Stimulated activated CD4-positive, alpha-beta T cell treated with anti-CD3 and anti-CD28 coated beads, Interleukin-12 subunit alpha, Interleukin-12 subunit beta, amount 100 ng/mL, for 48 hours (primary cell): ENCODE results near the gene TNS2.
A peak's percentile ranks its signal among the peaks of the same experiment; 100 is the strongest.
"Not testable (repeated sequence)": the region's sequence is repeated elsewhere in the genome, so short reads cannot be mapped to it uniquely, and the experiment has no call there.

ENCODE experiments used
- DNase-seq, 3 donors: peaks; one replicate each; pipeline ENCODE4 v3.0.0-alpha.2; 2020; ENCODE audit warnings: low read depth in 2 of 3, low spot score in 1 of 3

Gene TNS2, protein sequence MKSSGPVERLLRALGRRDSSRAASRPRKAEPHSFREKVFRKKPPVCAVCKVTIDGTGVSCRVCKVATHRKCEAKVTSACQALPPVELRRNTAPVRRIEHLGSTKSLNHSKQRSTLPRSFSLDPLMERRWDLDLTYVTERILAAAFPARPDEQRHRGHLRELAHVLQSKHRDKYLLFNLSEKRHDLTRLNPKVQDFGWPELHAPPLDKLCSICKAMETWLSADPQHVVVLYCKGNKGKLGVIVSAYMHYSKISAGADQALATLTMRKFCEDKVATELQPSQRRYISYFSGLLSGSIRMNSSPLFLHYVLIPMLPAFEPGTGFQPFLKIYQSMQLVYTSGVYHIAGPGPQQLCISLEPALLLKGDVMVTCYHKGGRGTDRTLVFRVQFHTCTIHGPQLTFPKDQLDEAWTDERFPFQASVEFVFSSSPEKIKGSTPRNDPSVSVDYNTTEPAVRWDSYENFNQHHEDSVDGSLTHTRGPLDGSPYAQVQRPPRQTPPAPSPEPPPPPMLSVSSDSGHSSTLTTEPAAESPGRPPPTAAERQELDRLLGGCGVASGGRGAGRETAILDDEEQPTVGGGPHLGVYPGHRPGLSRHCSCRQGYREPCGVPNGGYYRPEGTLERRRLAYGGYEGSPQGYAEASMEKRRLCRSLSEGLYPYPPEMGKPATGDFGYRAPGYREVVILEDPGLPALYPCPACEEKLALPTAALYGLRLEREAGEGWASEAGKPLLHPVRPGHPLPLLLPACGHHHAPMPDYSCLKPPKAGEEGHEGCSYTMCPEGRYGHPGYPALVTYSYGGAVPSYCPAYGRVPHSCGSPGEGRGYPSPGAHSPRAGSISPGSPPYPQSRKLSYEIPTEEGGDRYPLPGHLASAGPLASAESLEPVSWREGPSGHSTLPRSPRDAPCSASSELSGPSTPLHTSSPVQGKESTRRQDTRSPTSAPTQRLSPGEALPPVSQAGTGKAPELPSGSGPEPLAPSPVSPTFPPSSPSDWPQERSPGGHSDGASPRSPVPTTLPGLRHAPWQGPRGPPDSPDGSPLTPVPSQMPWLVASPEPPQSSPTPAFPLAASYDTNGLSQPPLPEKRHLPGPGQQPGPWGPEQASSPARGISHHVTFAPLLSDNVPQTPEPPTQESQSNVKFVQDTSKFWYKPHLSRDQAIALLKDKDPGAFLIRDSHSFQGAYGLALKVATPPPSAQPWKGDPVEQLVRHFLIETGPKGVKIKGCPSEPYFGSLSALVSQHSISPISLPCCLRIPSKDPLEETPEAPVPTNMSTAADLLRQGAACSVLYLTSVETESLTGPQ (N-terminal part only)

GRCh38 chr12:53049571-53050318, at the start of gene TNS2:
Gene TNS2, plus strand, starts transcription at chr12:53050065. Its CDS starts 121 bp downstream, at chr12:53050186.
- no peak for DNase-seq

DNA sequence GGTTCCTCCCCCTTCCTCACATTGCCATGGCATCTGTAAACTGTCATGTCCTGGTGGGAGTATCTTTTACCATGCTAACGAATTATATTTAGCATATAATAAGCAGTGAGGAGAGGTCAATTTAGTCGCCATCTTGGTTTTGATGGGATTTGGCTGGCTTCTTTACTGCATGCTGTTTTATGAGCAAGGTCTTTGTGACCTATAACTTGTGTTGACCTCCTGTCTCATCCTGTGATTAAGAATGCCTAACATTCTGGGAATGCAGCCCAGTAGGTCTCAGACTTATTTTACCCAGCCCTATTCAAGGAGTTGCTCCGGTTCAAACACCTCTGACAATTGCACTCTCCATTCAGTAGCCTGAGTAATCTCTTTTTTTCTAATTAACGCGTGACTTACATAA, 45.7 kb upstream of the TNS2 start:
- no peak for DNase-seq

DNA sequence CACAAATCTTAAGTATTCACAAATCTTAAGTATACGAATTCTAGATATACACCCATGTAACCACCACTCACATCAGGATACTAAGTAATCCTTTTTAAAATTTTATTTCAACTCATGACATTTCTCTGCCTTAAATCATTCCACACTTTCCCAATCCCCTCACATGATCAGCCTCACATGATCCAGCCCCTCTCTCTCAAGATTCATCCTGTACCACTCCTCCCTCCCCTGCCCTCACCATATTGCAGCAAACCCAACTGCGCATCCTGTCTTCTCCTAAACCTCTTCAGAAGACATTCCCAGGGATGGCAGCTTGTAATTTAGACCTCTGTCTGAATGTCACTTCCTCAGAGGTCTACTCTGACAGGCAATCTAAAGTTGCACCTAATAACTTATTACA, 45.3 kb upstream of the TNS2 start:
- DNase-seq: no peak

DNA sequence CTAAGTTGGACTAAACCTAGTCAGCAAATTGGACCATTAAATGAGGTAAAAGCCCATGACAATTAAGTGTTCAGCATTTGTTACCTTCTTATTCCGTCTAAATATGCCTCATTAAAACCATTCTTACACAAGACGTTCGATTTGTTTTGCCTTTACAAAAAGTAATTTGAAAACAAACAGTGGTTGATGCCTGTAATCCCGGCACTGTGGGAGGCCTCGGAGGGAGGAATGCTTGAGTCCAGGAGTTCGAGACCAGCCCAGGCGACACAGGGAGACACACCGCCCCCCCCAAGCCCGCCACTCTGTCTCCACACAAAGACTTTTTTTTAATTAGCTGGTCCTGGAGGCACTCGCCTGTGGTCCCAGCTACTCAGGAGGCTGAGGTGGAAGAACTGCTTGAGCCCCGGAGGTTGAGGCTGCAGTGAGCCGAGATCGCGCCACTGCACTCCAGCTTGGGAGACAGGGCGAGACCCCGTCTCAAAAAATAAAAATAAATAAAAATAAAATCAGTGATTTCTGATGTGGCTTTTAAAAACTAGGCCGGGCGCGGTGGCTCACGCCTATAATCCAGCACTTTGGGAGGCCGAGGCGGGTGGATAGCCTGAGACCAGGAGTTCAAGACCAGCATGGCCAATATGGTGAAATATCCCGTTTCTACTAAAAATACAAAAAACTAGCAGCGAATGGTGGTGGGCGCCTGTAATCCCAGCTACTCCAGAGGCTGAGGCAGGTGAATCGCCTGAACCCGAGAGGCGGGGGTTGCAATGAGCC, 44.5 kb upstream of the TNS2 start:
- DNase-seq: no peak

DNA sequence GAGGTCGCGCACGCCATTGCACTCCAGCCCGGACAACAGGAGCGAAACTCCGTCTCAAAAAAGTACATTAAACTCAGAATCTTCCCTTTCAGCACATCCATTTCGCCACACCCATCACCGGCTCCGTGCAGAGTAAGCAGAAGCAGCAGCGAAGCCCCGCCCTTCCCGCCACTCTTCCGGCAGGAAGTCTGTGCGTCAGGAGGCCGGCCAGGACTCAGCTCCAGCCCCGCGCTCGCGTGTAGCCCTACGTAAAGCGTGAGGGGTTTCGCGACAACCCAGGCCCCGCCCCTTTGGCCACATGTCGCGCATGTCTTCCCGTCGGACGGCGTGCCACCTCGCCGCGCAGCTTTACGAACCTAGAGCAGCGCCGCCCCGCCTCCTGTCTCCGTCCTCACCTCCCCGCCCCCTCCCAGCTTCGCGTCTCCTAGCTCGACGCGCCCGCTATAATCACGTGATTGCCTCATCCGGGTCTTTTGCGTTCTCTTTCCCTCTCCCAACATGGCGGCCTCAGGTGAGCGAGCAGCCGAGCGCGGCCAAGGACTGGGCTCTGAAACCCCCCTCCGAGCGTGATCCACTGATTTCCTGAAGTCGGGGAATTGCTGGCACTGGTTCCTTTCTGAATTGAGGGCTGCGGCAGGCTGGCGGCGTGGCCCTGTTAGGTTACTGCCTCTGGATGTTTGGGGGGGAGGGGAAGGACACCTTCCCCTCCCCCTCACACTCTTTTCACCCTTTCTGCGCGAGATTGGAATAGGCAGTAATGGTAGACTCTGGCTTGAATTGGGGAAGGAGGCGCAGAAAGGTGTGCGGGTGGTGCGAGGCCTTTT, 43.7 kb upstream of the TNS2 start, which contains the start of gene EIF4B:
EIF4B (plus strand) TSS at position 471 of the 824 bp plus-strand sequence; CDS start at position 499, 28 bp downstream.
- DNase-seq: peak; percentile 97 to 100 (median 99)

- peak; percentile 67 to 84 (median 74) for DNase-seq
Observed at GRCh38 chr12:53006810-53007309, 43.0 kb upstream of the TNS2 start.

DNA sequence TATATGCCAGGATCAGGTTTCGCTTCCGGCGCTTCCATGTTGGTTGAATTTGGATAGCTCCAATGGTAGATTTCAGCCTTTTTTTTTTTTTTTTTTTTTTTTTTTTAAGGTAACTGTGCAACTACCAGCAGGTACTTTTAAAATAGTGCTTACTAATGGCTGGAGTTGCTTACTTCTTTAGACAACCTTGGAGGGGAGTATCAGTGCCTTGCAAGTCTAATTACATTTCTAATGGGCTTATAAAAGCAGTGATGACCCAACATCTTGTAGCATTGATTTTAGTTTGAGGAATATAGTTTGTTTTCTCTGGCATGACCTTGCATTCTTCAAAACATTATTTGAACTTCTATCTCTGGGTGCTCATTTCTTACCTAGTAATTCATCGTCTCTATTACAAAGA, 42.5 kb upstream of the TNS2 start:
- no peak for DNase-seq

GRCh38 chr12:53008760-53009159, 41.1 kb upstream of the TNS2 start:
- DNase-seq: not testable (repeated sequence)

GRCh38 chr12:53010955-53011354, 38.9 kb upstream of the TNS2 start:
- no peak for DNase-seq

GRCh38 chr12:53011889-53012288, 38.0 kb upstream of the TNS2 start:
- no peak for DNase-seq

GRCh38 chr12:53012928-53013327, 36.9 kb upstream of the TNS2 start:
- DNase-seq: no peak

DNA sequence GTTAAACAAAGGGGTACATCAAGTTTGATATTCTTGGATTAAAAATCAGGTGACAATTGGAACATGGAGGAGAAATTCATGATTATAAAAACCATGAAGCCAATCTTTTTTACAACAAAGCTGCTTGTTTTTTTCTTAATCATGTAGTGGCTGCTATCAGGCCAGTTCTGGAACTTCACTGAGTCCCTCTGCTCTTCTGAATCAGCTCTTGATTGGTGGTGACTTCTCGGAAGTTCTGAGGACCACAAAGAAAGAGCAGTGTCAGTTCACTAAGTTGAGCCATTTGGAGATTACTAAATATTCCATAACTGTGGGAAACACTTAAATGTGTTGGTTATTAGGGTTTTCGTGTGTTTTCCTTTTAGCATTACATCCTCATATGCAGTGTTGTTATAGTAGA, 35.2 kb upstream of the TNS2 start:
- no peak for DNase-seq

- DNase-seq: no peak
Observed at GRCh38 chr12:53025250-53025649, 24.6 kb upstream of the TNS2 start.

DNA sequence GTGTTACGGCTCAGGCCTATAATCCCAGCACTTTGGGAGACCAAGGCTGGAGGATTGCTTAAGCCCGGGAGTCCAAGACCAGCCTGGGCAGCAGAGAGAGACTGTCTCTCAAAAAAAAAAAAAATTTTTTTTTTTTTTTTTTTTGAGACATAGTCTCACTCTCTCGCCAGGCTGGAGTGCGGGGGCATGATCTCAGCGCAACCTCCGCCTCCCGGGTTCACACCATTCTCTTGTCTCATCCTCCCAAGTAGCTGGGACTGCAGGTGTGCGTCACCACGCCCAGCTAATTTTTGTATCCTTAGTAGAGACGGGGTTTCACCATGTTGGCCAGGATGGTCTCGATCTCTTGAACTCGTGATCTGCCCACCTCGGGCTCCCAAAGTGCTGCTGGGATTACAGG, 22.9 kb upstream of the TNS2 start:
- DNase-seq: not testable (repeated sequence)

GRCh38 chr12:53031616-53032015, 18.2 kb upstream of the TNS2 start:
- no peak for DNase-seq

- not testable (repeated sequence) for DNase-seq
Observed at GRCh38 chr12:53033832-53034231, 16.0 kb upstream of the TNS2 start.

DNA sequence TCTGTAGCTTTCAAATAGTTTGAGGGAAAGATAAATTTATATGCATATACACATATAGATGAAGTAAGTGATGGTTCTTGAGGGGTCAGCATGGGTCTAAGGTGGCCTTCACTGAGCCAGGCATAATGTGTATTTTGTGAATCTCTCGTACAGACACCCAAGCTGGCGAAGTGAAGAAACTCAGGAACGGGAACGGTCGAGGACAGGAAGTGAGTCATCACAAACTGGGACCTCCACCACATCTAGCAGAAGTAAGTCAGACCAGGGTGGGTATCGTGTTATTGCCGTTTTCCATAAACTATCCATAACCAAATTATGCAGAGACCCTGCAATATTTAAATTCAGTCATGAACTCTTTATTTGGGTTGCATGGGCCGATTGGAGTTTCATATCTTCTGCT, 15.4 kb upstream of the TNS2 start:
- DNase-seq: no peak

DNA sequence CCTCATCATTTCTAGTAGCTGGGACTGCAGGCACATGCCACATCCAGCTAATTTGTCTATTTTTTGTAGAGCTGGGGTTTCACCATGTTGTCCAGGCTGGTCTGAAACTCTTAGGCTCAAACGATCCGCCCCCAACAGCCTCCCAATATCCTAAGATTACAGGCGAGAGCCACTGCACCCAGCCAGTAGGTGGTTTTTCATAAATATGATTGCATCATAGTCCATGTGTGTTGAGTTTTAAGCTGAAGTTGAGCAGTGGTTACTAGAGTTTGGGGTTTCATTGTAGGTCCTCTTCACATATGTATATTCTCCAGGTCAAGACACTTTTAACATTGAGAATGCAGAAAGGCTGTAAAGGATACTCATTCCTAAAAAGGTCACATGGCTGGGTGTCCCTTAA, 13.1 kb upstream of the TNS2 start:
- DNase-seq: no peak

GRCh38 chr12:53039851-53040250, 10.0 kb upstream of the TNS2 start:
- DNase-seq: no peak
